ENCODE results near the gene DIS3L. TPM values are rescaled to one million over a fixed set of nuclear protein-coding genes. Genes with fewer than 3 reads are reported as not detected.

Gene DIS3L
- total RNA-seq, 2 donors from 2014 or later, result 17.2 to 19.9 TPM

DNA sequence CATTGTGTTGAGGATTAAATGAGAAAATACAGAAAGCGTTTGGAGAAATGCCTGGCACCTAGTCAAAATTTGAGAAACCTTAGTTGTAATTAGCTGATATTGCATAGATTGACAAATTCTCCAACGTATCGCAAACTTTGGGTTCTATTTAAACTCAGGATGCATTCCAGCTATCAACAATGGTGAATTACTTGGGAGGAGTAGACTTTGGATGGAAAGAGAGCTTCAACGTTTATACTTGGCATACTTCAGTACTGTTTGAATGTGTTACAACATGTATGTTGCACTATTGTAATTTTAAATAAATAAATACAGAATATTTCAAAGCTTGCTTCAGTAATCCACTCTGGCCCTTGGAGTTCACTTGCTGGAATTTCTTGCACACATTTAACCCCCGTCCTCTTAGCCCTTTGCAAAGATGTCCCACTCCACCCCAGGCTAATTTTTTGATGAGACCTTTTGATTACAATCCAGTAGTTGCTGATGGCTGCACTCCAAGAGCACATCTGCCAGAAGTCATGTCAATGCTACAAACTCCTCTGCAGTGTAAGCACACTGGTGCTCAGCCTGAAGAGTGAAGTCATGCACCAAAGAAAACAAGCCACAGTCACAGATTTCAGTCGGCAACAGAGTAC is 4.7 kb upstream of the DIS3L start:
- no peak overlapping the region for H3K4me3 ChIP-seq
- intact Hi-C loops (cut with DNase I), result loop anchor here (5.0 kb wide), 2 partner anchors 36 to 306 kb away; partner anchors contain the start of gene MEGF11
- TF ChIP-seq, protein P1, sequence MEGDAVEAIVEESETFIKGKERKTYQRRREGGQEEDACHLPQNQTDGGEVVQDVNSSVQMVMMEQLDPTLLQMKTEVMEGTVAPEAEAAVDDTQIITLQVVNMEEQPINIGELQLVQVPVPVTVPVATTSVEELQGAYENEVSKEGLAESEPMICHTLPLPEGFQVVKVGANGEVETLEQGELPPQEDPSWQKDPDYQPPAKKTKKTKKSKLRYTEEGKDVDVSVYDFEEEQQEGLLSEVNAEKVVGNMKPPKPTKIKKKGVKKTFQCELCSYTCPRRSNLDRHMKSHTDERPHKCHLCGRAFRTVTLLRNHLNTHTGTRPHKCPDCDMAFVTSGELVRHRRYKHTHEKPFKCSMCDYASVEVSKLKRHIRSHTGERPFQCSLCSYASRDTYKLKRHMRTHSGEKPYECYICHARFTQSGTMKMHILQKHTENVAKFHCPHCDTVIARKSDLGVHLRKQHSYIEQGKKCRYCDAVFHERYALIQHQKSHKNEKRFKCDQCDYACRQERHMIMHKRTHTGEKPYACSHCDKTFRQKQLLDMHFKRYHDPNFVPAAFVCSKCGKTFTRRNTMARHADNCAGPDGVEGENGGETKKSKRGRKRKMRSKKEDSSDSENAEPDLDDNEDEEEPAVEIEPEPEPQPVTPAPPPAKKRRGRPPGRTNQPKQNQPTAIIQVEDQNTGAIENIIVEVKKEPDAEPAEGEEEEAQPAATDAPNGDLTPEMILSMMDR (IDR thresholded peaks at IDR 0.05), result no peak
- H3K27me3 ChIP-seq, result no peaks in the 10 kb centered on the region
- no peak overlapping the region for H3K27ac ChIP-seq
- H3K4me1 ChIP-seq, result peaks cover 4% of the 10 kb centered on the region
- no peaks in the 10 kb centered on the region for H3K9me3 ChIP-seq
- H3K9ac ChIP-seq (ENCODE audit: low read depth in 2 of 2, low read length in 2 of 2), result no peak overlapping the region
- H3K36me3 ChIP-seq, result no peaks in the 10 kb centered on the region
- DNase-seq, result no peak

DNA sequence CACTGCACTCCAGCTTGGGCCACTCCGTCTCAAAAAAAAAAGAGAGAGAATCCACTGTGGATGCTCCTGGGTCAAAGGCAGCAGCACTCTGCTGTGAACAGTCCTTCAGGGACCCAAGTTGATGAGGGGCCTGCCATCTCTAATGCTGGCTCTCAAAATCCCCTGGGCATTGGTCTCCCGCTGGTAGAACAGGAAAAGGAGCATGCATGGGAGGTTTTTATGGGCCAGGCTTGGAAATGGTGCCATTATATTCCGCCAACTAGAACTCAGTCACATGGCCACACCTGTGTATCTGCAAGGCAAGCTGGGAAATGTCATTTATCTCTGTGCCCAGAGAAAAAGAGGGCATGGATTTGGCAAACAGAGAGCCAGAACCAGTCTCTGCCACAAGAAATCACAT is 3.4 kb upstream of the DIS3L start:
- Histone ChIP-seq H3K27me3 (no peaks in the 10 kb centered on the region), H3K9me3 (no peaks in the 10 kb centered on the region), H3K9ac (ENCODE audit: low read depth in 2 of 2, low read length in 2 of 2) (no peak overlapping the region), H3K4me3 (no peak overlapping the region), H3K4me1 (peaks cover 4% of the 10 kb centered on the region), H3K36me3 (no peaks in the 10 kb centered on the region), H3K27ac (no peak overlapping the region)
- TF ChIP-seq, protein P1 (IDR thresholded peaks at IDR 0.05), result no peak
- DNase-seq, result no peak
- intact Hi-C loops (cut with DNase I), result no loop called here

GRCh38 chr15:66290518-66290917 is 2.9 kb upstream of the DIS3L start:
- no peaks in the 10 kb centered on the region for H3K9me3 ChIP-seq
- H3K4me1 ChIP-seq, result peaks cover 4% of the 10 kb centered on the region
- TF ChIP-seq, protein P1 (IDR thresholded peaks at IDR 0.05), result no peak
- H3K9ac ChIP-seq (ENCODE audit: low read depth in 2 of 2, low read length in 2 of 2), result no peak overlapping the region
- intact Hi-C loops (cut with DNase I), result no loop called here
- H3K36me3 ChIP-seq, result no peaks in the 10 kb centered on the region
- H3K4me3 ChIP-seq, result no peak overlapping the region
- no peaks in the 10 kb centered on the region for H3K27me3 ChIP-seq
- no peak for DNase-seq
- no peak overlapping the region for H3K27ac ChIP-seq

DNA sequence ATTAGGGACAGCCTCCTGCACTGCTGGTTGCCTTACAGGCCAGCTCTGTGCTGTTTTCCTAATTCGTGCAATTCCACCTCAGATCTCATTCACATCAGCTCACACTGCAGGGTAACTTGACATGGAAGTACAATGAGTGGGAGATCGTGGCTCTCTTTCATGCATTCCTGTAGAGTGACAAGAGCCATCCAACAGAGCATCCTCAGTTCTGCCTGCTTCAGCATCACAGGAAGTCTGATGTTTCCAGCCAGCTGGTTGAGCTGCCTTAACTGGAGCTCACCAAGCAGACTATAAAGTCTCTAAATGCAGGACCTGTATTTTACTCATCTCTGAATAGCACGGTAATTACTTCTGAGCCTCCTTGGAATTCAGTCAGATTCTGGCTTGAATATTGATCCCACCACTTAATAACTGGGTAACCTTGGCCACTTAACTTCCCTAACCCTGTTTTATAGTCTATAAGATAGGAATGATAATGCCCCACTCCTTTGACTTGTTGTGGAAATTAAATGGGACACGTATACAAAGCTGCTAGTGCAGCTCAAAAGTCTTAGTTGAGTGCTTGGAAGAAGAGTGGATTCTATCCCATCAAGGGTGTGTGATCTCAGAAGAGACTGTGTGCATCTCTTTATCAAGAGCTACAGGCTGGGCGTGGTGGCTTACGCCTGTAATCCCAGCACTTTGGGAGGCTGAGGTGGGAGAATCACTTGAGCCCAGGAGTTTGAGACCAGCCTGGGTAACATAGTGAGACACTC is 1.4 kb upstream of the DIS3L start:
- Histone ChIP-seq H3K4me3 (no peak overlapping the region), H3K9me3 (no peaks in the 10 kb centered on the region)

DNA sequence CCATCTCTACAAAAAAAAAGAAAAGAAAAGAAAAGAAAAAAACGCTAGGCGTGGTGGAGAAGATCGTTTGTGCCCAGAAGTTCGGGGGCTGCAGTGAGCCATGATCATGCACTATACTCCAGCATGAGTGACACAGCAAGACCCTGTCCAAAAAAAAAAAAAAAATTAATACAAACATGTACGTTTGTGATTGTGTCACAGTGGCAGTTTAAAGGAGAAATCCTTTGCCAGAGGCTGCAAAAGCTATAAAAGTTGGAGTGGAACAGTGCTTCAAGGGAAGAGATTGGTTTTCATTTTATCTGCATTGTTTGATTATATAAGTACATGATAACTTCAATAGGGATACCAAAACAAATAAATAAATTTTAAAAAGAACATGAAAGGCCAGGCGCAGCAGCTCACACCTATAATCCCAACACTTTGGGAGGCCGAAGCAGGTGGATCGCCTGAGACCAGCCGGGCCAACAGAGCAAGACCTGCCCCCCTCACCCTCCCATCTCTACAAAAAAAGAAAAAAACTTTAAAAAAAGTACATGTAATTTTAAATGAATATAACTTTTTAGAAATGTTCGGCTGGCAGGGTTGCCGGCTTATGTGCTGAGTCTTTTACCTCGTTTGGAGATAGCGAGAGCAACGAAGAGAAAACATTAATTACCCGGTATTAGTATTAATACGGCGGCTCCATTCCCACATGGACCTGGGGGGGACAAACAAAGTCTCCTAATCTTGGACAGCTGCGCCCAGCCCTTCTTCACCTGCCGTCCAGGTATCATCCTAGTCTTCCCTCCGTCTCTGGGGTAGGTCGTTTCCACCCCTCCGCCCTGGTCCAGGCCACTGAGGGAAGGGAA is 573 bp upstream of the DIS3L start:
- DNase-seq, result no peak
- H3K9me3 ChIP-seq, result no peaks in the 10 kb centered on the region
- peak overlapping the region; percentile 79 to 81 for H3K9ac ChIP-seq (ENCODE audit: low read depth in 2 of 2, low read length in 2 of 2)
- TF ChIP-seq, protein P1 (IDR thresholded peaks at IDR 0.05), result no peak
- peak overlapping the region; percentile 91 for H3K27ac ChIP-seq
- no peaks in the 10 kb centered on the region for H3K27me3 ChIP-seq
- no peaks in the 10 kb centered on the region for H3K36me3 ChIP-seq
- intact Hi-C loops (cut with DNase I), result no loop called here
- H3K4me1 ChIP-seq, result peaks cover 4% of the 10 kb centered on the region
- H3K4me3 ChIP-seq, result peak overlapping the region; percentile 65

More for the DNA sequence above, 1.4 kb upstream of the DIS3L start:
- intact Hi-C loops (cut with DNase I), result no loop called here
- H3K36me3 ChIP-seq, result no peaks in the 10 kb centered on the region
- TF ChIP-seq, protein P1 (IDR thresholded peaks at IDR 0.05), result no peak
- no peaks in the 10 kb centered on the region for H3K27me3 ChIP-seq
- no peak overlapping the region for H3K27ac ChIP-seq
- peaks cover 4% of the 10 kb centered on the region for H3K4me1 ChIP-seq
- DNase-seq, result no peak
- no peak overlapping the region for H3K9ac ChIP-seq (ENCODE audit: low read depth in 2 of 2, low read length in 2 of 2)
